HG02981 (cell line): ENCODE data around the gene KRTAP10-3.

Experiments
- ATAC-seq: cut with Tn5 transposase; IDR thresholded peaks from one replicate; pipeline ENCODE4 v1.9.1; 2021; ENCODE audit warnings: mild to moderate bottlenecking, moderate library complexity; ENCODE audit not compliant: unreplicated experiment

The KRTAP10-3 gene

GRCh38 chr21:44530903-44531605, 27.5 kb downstream of the KRTAP10-3 start:
- ATAC-seq = no peak

DNA sequence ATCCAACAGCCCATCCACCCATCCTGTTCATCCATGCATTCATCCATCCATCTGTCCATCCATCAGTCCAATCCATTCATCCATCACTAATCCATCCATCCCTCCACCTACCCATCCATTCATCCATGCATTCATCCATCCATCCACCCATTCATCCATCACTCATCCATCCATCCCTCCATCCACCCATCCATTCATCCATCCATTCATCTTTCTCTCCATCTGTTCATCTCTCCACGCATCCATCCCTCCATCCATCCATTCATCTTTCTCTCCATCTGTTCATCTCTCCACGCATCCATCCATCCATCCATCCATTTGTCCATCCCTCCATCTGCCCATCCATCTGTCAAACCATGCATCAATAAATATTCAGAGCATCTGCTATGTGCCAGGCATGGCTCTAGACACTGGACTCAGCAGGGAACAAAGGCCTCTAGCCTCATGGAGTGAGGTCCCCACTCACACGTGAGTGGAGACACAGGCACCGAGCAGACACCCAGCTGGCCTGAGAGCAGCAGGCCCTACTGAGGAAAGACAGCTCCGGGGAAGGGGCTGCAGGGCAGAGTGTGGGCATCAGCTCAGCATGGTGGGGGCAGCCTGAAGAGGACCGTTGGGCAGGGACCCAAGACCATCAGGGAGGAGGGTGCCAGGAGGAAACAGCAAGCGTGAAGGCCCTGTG, 28.2 kb downstream of the KRTAP10-3 start:
- ATAC-seq = no peak

GRCh38 chr21:44529503-44530125, 29.0 kb downstream of the KRTAP10-3 start:
- ATAC-seq = no peak

GRCh38 chr21:44529011-44529421, 29.6 kb downstream of the KRTAP10-3 start:
- no peak for ATAC-seq

- ATAC-seq = no peak
These were observed 30.0 kb downstream of the KRTAP10-3 start for GRCh38 chr21:44528634-44528995.

GRCh38 chr21:44527983-44528633, 30.5 kb downstream of the KRTAP10-3 start:
- no peak for ATAC-seq

GRCh38 chr21:44527156-44527982, 31.2 kb downstream of the KRTAP10-3 start:
- ATAC-seq = no peak

DNA sequence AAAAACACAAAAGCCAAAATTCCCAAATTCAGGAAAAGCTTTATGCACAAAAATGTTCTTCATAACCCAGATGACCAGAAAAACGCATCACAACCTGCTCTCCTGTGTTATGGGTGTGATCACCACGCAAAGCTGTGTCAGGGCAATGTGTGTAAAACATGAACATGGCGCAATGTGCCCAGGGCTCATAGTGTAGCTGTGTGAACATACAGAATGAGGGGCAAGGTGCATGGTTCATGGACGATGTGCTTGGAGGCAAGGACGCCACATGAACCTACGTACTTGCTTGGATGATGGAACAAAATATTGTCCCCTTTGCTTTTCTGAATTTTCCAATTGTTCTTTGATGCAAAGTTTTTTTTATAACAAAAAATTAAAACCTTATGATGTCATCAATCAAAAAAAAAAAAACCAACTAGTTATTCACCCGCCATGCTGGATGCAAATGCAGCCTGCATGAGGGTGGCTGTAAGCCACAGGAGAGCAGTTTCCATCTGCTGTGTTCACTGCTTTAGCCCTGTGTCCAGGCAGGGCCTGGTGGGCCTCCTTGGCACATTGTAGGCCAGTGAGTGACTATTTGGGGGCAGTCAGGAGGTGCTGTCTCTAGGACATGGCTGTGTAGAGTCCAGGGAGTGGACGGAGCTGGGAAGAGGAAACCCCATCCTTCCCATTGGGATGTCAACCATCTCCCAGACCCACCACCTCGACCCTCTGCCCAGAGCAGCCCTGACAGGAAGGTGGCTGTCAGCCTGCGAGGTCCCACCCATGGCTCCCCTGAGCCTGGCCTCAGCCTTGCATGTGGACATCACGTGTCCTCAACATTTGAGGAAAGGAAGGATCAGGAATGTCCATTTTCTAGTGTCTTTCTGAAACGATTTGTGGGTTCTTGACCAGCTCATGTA, 32.2 kb downstream of the KRTAP10-3 start:
- ATAC-seq = no peak

- ATAC-seq = no peak
These were observed 33.1 kb downstream of the KRTAP10-3 start for GRCh38 chr21:44525391-44526095.

DNA sequence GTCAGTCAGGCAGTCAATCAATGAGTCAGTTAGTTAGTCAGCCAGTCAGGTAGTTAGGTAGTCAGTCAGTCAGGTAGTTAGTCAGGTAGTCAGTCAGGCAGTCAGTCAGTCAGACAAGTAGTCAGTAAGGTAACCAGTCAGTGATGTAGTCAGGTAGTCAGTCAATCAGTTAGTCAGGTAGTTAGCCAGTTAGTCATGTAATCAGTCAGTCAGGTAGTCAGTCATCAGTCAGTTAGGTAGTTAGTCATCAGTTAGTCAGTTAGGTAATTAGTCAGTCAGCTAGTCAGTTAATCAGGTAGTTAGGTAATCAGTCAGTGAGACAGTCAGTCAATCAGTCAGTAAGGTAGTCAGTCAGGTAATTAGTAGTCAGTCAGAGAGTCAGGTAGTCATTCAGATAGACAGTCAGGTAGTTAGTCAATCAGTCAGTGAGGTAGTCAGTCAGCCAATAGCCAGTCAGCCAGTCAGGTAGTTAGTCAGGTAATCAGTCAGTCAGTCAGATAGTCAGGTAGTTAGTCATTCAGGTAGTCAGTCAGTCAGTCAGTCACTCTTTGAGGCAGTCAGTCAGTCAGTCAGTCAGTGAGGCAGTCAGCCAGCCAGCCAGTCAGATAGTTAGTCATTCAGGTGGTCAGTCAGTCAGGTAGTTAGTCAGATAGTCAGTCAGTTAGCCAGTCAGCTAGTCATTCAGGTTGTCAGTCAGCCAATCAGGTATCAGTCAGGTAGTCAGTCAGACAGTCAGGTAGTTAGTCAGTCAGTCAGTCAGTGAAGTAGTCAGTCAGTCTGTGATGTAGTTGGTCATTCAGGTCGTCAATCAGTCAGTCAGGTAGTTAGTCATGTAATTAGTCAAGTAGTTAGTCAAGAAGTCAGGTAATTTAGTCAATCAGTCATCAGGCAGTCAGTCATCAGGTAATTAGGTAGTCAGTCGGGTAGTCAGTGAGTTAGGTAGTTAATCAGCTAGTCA, 33.9 kb downstream of the KRTAP10-3 start:
- no peak for ATAC-seq

DNA sequence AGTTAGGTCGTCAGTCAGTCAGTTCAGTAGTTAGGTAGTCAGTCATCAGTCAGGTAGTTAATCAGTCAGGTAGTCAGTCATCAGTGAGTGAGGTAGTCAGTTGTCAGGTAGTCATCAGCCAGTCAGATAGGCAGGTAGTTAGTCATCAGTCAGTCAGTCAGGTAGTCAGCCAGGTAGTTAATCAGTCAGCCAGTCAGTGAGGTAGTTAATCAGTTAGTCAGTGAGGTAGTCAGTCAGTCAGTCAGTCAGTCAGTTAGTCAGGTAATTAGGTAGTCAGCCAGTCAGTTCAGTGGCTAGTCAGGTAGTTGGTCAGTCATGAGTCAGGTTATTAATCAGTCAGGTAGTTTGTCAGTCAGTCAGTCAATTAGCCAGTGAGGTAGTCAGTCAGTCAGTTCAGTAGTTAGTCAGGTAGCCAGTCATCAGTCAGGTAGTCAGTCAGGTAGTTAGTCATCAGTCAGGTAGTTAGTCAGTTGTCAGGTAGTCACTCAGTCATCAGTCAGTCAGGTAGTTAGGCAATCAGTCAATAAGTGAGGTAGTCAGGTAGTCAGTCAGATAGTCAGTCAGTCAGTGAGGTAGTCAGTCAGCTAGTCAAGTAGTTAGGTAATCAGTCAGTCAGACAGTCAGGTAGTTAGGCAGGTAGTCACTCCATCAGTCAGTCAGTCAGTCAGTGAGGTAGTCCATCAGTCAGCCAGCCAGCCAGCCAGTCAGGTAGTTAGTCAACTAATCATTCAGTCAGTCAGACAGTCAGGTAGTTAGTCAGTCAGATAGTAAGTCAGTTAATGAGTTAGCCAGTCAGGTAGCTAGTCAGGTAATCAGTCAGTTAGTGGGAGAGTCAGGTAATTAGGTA, 34.8 kb downstream of the KRTAP10-3 start:
- no peak for ATAC-seq

GRCh38 chr21:44522753-44523204, 35.8 kb downstream of the KRTAP10-3 start:
- ATAC-seq = no peak

- ATAC-seq = no peak
These were observed 36.5 kb downstream of the KRTAP10-3 start for GRCh38 chr21:44521928-44522752.

- ATAC-seq = no peak
These were observed 37.2 kb downstream of the KRTAP10-3 start for GRCh38 chr21:44521301-44521927.
